Measurements from ENCODE around the gene OR12D1. TPM values are rescaled to one million over a fixed set of nuclear protein-coding genes. Genes with fewer than 3 reads are reported as not detected.

The OR12D1 gene
- total and polyA plus RNA-seq, 2 experiments from 2014 or later = not detected

GRCh38 chr6:29465801-29466200, 51.1 kb downstream of the OR12D1 start:
- Histone ChIP-seq H3K9me2 (replicated peaks; ENCODE audit: insufficient read depth) (no peaks in the 10 kb centered on the region), H3K4me1 (ENCODE audit: insufficient read depth) (no peaks in the 10 kb centered on the region), H3K27me3 (no peaks in the 10 kb centered on the region), H3K9me3 (ENCODE audit: low read depth) (no peaks in the 10 kb centered on the region), H3K4me2 (no peak overlapping the region), H2AFZ (no peak overlapping the region), H3K4me3 (no peak overlapping the region), H3K27ac (no peak overlapping the region), H3K79me2 (no peaks in the 10 kb centered on the region), H4K20me1 (ENCODE audit: insufficient read depth, poor library complexity, severe bottlenecking) (no peaks in the 10 kb centered on the region), H3K36me3 (replicated peaks; ENCODE audit: insufficient read depth, low read depth) (no peaks in the 10 kb centered on the region)
- TF ChIP-seq EZH2phosphoT487 (IDR thresholded peaks at IDR 0.05; ENCODE audit: low read depth, severe bottlenecking, unreplicated experiment) = no peak
- TF ChIP-seq EZH2 (IDR thresholded peaks at IDR 0.05; ENCODE audit: borderline replicate concordance) = no peak
- no peak for TF ChIP-seq CTCF (IDR thresholded peaks at IDR 0.05; ENCODE audit: poor library complexity)
- DNase-seq (ENCODE audit: low spot score) = no peak
- 88% methylated on average over 2 of the region's 2 CpGs for WGBS (ENCODE audit: low lambda C conversion rate, missing lambda C conversion rate)

- 60% methylated on average over 6 of the region's 6 CpGs for WGBS (ENCODE audit: low lambda C conversion rate, missing lambda C conversion rate)
Observed at GRCh38 chr6:29466241-29466640, 51.5 kb downstream of the OR12D1 start.

More at GRCh38 chr6:29466241-29466640, 51.5 kb downstream of the OR12D1 start:
- H3K27me3 ChIP-seq = no peaks in the 10 kb centered on the region
- no peaks in the 10 kb centered on the region for H4K20me1 ChIP-seq (ENCODE audit: insufficient read depth, poor library complexity, severe bottlenecking)
- DNase-seq (ENCODE audit: low spot score) = no peak
- no peak overlapping the region for H3K4me3 ChIP-seq
- H3K4me2 ChIP-seq = no peak overlapping the region
- no peak overlapping the region for H2AFZ ChIP-seq
- H3K79me2 ChIP-seq = no peaks in the 10 kb centered on the region
- H3K9me2 ChIP-seq (replicated peaks; ENCODE audit: insufficient read depth) = no peaks in the 10 kb centered on the region
- no peaks in the 10 kb centered on the region for H3K36me3 ChIP-seq (replicated peaks; ENCODE audit: insufficient read depth, low read depth)
- TF ChIP-seq EZH2 (IDR thresholded peaks at IDR 0.05; ENCODE audit: borderline replicate concordance) = no peak
- TF ChIP-seq CTCF (IDR thresholded peaks at IDR 0.05; ENCODE audit: poor library complexity) = no peak
- no peak for TF ChIP-seq EZH2phosphoT487 (IDR thresholded peaks at IDR 0.05; ENCODE audit: low read depth, severe bottlenecking, unreplicated experiment)
- H3K4me1 ChIP-seq (ENCODE audit: insufficient read depth) = no peaks in the 10 kb centered on the region
- no peaks in the 10 kb centered on the region for H3K9me3 ChIP-seq (ENCODE audit: low read depth)
- no peak overlapping the region for H3K27ac ChIP-seq

Other genes with a start within 250 kb of the OR12D1 start
- not detected in 2 replicates for gene OR2J2, start 244.0 kb upstream of the OR12D1 start, total RNA-seq
- gene OR2J2, start 244.0 kb upstream of the OR12D1 start, polyA plus RNA-seq = not detected in 2 replicates
- gene OR14J1, start 113.2 kb upstream of the OR12D1 start, total RNA-seq = not detected in 2 replicates
- not detected in 2 replicates for gene OR14J1, start 113.2 kb upstream of the OR12D1 start, polyA plus RNA-seq
- not detected in 2 replicates for gene OR5V1, start 46.1 kb upstream of the OR12D1 start, total RNA-seq
- gene OR5V1, start 46.1 kb upstream of the OR12D1 start, polyA plus RNA-seq = not detected in 2 replicates
- not detected in 2 replicates for gene OR12D3, start 39.6 kb upstream of the OR12D1 start, total RNA-seq
- gene OR12D3, start 39.6 kb upstream of the OR12D1 start, polyA plus RNA-seq = not detected in 2 replicates
- gene OR12D2, start 19.3 kb upstream of the OR12D1 start, total RNA-seq = not detected in 2 replicates
- gene OR12D2, start 19.3 kb upstream of the OR12D1 start, polyA plus RNA-seq = not detected in 2 replicates
- not detected in 2 replicates for gene OR10C1, start 24.4 kb downstream of the OR12D1 start, total RNA-seq
- gene OR10C1, start 24.4 kb downstream of the OR12D1 start, polyA plus RNA-seq = not detected in 2 replicates
- gene OR11A1, start 42.1 kb downstream of the OR12D1 start, total RNA-seq = not detected in 2 replicates
- not detected in 2 replicates for gene OR11A1, start 42.1 kb downstream of the OR12D1 start, polyA plus RNA-seq
- gene OR2H1, start 42.2 kb downstream of the OR12D1 start, total RNA-seq = not detected in 2 replicates
- not detected in 2 replicates for gene OR2H1, start 42.2 kb downstream of the OR12D1 start, polyA plus RNA-seq
- not detected in 2 replicates for gene MAS1L, start 73.0 kb downstream of the OR12D1 start, total RNA-seq
- not detected in 2 replicates for gene MAS1L, start 73.0 kb downstream of the OR12D1 start, polyA plus RNA-seq
- 99.5 and 154 TPM in 2 replicates for gene UBD, start 144.8 kb downstream of the OR12D1 start, total RNA-seq
- gene UBD, start 144.8 kb downstream of the OR12D1 start, polyA plus RNA-seq = 124 and 158 TPM in 2 replicates
- gene OR2H2, start 170.2 kb downstream of the OR12D1 start, total RNA-seq = not detected in 2 replicates
- not detected in 2 replicates for gene OR2H2, start 170.2 kb downstream of the OR12D1 start, polyA plus RNA-seq
- 7.0 and 11.3 TPM in 2 replicates for gene GABBR1, start 218.3 kb downstream of the OR12D1 start, total RNA-seq
- gene GABBR1, start 218.3 kb downstream of the OR12D1 start, polyA plus RNA-seq = 9.9 and 21.3 TPM in 2 replicates
- not detected in 2 replicates for gene MOG, start 242.2 kb downstream of the OR12D1 start, total RNA-seq
- gene MOG, start 242.2 kb downstream of the OR12D1 start, polyA plus RNA-seq = not detected in 2 replicates